Stimulated activated CD8-positive, alpha-beta memory T cell treated with anti-CD3 and anti-CD28 coated beads, Interleukin-7, amount 100 ng/mL, for 48 hours (primary cell): ENCODE measurements around the gene PIERCE2.
"Not testable (repeated sequence)": the region's sequence is repeated elsewhere in the genome, so short reads cannot be mapped to it uniquely, and the experiment has no call there.

Experiments used
- DNase-seq, 2 donors: peaks; one replicate each; pipeline ENCODE4 v3.0.0-alpha.2; 2020; ENCODE audit warnings: low read depth in 1 of 2; ENCODE audit errors: extremely low read depth in 1 of 2

PIERCE2 gene, protein sequence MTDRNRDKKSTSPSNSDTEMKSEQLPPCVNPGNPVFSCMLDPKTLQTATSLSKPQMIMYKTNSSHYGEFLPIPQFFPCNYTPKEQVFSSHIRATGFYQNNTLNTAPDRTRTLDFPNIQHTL

DNA sequence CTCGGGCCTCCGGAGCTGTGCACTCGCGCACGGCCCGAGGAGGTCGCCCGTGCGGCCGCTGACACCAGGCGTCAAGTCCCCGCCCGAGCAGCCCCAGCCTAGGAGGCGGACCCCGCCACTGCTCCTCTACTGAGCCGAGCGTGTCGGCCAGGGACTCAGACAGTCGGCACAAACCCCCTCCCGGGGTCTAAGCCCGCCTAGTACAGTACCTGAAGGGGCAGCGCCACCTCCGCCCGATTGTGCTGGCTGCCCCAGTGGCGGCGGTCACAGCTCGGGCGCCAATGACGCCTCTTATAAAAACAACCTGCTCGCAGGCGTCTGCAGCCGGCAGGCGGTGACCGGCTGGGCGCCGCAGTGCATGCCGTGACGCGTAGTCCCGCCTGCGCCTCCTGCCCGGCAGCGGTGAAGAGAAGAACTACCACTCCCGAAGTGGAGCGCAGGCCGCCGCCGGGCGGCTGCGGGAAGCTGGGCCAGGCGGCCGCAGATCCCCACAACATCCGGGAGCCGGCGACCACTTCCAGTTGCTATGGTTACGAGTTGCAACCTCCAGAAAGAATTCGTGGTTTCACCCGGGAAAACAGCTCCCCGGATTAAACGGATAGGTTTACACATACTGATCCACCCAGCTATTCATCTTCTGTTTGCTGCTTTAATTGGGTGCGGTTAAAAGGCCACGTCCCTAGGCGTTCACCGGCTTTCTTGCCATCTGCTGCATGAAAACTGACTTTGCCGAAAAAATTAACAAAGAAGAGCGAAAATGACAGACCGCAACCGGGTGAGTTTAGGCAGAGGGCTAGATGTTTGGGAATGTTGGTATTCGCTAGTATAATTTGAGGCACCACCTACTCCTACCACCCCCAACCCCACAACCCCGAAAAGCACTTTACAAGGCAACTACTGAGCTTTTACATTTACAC is at the start of gene PIERCE2, which contains the start of gene CCPG1:
Gene PIERCE2 (plus strand): TSS at position 484 of the 917 bp plus-strand sequence. CDS start 274 bp downstream, at position 758.
Gene CCPG1 (minus strand): TSS at position 348 of the 917 bp plus-strand sequence. CDS start 18,935 bp downstream, outside the sequence.
- peak; percentile 82 to 85 for DNase-seq

DNA sequence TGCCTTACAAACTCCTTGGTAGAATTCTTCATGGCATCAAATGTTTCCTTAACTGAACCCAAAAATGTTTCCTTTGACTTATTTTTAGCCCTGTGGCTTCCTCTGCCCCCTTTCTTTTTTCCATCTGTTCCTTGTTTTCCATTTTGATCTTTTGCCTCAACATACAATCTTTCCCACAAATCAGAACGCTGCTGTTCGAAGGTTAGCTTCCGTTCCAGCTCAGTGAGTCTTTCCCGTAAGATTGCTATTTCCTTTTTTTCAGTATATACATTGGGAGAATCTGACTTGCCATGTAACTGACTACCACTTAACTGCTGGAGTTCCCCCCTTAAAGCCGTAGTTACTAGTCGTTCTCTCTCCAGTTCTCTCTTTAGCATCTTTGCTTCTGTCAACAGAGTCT is 48.0 kb upstream of the PIERCE2 start:
- DNase-seq, result no peak

DNA sequence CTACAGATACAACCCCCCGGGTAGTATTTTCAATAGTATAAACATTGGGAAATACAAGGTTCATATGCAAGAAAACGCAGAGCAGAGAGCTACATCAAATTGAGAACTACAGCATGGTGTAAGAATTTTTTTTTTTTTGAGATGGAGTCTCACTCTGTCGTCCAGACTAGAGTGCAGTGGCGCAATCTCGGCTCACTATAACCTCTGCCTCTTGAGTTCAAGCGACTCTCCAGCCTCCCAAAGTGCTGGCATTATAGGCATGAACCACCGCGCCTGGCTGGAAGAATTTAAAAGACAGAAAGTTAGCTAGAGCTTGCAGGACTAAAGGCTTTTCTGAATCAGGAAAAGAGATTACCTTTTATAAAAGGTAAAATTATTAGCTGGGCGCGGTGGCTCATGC is 47.2 kb upstream of the PIERCE2 start:
- DNase-seq, result no peak

DNA sequence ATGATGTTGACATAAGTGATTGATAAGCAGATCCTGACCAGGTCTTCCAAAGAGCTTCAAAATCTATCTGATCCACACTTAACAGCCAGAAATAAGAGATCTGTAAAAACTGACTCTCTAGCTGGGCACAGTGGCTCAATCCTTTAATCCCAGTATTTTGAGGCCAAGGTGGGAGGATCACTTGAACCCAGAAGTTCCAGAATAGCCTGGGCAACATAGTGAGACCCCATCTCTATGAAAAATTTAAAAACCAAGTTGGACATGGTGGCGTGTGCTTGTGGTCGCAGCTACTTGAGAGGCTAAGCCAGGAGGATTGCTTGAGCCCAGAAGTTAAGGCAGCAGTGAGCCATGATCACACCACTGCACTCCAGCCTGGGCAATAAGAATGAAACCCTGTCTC is 45.7 kb upstream of the PIERCE2 start:
- no peak for DNase-seq

DNA sequence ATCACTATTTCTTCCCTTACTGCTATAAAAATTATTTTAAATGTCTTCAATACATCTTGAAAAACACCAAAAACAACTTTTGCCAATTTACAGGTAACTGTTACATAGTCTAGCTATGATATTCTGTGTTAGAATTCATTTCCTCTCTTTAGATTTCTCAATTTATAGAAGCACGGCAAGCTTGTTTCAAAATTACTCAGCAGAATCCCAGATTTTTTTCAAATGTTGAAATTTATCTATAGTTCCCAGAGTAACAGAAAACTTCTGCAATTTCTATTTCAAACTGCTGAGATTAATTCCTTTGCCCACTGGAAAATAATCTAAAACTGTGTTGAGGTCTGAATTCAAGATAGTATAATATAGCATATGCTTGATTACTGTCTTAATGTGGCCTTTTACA is 41.3 kb upstream of the PIERCE2 start:
- no peak for DNase-seq

DNA sequence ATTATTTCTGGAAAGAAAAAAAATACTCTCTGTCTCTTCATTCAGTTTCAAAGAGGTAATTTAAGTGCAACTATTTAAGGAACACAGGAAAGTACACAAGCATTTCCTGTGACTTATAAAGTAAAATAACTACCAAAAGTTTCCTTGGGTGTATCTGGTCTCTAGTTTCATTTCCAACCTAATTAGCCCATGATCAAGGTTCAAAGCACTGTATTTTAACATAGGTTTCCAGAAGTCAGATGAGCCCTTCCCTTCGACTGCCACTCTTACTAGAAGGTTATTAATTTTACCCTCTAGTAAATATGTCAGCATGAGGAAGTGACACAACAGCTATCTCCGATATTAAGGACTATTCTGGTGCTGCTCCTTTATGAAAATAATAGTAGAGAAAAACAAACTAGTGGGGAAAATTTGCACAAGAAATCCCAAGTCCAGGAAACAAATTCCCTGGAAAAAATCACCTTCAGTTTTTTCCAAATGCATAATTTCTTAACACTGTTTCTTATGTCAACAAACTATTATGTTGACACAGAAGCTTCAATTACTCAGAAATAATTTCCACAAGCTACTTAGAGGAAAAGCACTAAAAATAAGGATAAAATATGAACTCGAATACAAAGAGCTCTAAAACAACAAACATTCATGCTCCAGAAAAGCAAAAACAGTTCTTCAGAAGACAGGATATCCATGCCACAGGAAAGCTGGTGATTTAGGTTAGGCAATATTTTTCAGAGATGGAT is 35.4 kb upstream of the PIERCE2 start:
- no peak for DNase-seq

DNA sequence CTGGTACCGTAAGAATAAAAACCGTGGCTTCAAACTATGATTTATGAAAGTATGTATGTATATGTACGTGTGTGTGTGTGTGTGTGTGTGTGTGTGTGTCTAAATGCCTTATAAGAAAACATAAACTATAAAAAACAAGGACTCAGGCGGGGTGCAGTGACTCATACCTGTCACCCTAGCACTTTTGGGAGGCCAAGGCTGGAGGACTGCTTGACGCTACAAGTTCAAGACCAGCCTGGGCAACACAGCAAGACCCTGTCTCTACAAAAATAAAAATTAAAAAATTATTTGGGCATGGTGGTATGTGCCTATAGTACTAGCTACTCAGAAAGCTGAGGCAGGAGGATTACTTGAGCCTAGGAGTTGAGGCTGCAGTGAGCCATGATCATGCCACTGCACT is 29.2 kb upstream of the PIERCE2 start:
- DNase-seq, result no peak

DNA sequence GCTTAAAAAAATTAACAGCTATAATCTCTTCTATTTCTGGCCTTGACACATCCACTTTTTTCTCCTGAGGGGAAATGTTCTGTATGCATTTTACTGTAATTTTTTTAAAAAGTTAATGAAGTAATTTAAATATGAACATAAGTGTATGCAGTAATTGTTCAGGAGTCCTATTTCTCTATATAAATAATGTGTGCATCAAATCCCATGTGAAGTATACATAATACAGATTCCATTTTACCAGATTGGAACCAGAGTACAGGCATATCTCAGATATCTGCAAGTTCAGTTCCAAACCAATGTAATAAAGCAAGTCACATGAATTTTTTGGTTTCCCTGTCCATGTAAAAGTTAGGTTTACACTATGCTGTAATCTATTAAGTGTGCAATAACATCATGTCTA is 26.7 kb upstream of the PIERCE2 start:
- no peak for DNase-seq

DNA sequence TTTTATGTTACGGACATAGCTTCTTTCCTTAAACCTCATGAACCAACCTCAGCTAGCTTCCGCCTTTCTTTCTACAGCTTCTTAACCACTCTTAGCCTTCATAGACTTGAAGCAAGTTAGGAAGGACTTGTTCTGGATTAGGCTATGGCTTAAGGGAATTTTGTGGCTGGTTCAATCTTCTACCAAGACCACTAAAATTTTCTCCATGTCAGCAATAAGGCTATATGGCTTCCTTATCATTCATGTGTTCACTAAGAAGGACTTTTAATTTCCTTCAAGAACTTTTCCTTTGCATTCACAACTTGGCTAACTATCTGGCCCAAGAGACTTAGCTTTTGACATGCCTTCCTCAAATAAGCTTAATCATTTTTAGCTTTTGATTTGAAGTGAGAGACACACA is 24.6 kb upstream of the PIERCE2 start:
- no peak for DNase-seq

DNA sequence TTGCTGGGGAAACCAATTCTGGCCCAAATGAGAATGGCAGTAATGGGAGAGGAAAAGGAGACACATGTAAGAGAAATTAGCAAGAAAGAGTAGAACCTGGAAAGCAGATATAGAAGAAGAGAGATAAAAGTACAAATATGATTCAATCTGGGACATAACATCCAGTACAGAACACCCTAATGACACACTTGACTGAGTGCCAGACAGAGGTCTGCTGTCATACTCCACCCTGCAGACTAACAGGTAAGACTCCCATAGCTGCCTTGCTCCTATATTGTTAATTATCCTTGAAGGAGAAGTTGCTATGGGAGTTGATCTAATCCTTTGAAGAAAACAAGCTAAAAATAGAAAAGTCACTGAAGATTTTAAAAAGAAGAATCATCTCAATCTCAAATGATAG is 21.3 kb upstream of the PIERCE2 start:
- no peak for DNase-seq

DNA sequence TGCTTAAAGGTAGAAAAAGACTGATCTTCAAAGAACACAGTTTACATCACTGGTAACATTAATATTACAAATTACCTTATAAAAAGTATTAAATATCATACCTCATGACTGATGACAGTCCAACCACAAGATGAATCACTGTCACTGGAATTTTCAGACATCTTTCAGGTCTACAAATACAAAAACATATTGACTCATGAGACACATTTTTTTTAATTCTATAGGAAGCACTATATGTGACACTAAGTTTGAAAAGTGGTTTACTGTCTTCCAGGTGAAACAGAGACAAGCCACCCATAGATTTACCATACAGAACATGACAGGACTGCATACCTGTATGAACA is 19.1 kb upstream of the PIERCE2 start:
- no peak for DNase-seq

DNA sequence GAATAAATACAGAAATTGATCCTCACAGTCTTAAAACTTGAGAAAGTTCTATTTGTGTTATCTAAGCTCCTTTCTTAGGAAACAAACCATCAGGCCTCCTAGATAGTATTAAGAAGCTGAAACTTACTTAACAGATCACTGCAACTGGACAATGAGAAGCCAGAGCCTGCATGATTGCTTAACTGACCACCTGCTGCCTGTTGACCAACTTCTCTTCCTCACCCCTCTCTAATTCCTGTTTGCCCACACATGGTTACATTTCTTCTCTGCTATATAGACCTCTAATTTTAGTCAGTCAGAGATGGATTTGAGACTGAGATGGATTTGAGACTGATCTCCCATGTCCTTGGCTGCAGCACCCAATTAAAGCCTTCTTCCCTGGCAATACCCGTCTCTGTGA is 13.6 kb upstream of the PIERCE2 start:
- DNase-seq, result no peak

DNA sequence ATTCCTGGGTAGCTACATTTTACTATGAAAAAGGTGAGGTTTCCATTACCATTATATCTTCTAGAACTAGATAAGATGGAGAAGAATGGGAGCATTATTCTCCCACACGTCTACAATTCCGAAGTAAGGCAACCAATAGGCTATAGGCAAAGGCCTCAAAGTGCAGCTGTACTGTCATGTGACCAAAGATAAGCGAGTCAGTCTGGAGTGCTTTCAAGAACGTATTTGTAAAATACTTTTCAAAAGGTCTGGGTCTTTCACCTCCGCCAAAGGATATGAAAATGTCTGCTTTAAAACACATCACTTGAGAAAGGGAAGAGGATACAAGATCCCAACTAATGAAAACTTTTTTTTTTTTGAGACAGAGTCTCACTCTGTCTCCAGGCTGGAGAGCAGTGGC is 10.1 kb upstream of the PIERCE2 start:
- no peak for DNase-seq

DNA sequence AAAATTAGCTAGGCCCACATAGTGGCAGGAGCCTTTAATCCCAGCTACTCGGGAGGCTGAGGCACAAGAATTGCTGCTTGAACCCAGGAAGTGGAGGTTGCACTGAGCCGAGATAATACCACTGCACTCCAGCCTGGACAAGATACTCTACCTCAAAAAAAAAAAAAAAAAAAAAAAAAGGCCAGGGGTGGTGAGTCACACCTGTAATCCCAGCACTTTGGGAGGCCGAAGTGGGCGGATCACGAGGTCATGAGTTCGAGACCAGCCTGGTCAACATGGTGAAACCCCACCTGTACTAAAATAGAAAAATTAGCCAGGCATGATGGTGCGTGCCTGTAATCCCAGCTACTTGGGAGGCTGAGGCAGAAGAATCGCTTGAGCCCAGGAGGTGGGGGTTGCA is 8.2 kb upstream of the PIERCE2 start:
- not testable (repeated sequence) for DNase-seq

DNA sequence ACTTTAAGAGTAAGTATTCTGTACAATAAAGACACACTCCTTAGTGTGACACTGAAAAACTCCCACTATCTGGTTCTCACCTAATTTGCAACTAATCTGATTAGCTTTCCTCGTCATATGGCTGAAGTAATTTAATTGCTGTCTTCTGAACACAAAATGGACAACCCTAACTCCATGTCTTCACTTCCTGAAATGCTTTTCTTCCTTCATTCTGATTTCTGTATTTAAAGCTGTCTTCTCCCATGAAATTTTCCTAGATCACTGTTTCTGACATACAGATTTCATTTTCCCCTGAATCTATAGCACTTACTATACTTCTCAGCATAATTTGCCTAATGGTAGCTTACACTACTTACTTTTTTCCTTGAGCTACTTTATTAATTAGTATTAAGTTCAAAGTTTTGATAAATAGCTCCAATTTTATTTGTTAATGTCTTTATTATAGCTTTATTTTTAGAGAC is 6.5 kb upstream of the PIERCE2 start:
- DNase-seq, result no peak

DNA sequence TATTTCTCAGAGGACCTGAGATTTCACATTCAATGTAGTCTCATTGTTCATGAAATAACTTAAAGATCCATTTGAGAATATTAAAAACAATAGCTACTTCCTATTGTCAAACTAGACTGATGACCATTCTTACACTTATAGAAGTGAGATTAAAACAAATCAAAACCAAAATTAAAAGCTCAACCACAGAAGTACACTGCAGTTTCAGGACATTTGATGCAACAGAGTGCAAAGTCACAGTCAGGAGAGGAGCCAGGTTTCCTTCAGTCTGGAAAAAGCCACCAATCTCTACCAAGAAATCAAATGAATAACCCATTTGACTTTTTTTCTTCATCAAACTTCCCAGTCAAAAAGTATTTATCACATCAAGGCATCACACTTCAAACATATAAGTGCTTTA is 5.6 kb upstream of the PIERCE2 start:
- no peak for DNase-seq

DNA sequence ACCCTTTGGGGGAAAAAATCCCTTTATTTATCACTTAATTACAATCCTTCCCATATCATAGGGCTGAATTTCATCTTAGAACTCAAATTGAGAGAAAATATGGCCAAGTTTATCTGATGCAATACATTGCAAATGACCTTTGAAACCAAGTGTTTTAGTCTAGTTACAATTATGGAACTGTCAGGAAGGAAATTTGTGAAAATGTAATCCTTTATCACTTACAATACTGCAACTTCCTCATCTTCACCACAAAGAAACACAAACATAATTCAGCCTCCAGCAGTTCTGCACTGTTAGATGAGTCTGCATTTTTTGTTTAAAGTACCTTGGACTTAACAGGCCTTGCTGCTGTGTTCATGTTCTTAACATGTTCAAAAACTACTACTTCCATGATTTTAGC is 4.8 kb upstream of the PIERCE2 start:
- DNase-seq, result no peak

DNA sequence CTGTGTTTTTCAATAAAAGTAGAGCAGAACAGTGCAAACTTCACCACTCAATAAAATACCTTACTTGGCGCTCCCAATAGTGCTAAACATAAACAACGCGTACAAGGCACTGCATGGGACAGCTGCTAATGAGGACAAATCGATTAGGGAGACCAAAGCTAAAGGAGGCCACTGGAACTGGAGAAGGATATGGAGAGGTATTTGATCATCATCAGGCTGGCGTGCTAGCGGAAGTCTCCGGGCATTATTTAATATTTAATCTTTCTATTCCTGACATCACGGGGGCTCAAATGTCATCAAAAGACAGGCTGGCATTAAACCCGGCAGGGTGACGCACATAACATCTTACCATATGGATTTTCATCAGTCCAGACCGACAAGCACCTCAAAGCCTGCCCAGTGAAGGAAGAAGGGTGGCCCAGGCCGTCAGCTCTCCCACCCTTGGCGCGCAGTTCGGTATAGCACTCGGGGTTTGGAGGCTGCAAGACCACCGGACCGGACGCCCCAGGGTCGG is 740 bp upstream of the PIERCE2 start:
- DNase-seq, result no peak

DNA sequence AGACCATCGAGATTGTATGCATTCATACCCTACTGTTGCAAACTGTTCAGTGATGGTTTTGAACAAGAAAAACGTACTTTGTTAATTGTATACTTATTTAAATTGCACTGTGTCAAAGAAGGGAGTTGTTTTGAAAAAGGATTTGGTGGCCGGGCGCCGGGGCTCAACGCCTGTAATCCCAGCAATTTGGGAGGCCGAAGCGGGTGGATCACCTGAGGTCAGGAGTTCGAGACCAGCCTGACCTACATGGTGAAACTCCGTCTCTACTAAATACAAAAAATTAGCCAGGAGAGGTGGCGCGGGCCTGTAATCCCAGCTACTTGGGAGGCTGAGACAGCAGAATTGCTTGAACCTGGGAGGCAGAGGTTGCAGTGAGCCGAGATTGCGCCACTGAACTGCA is 681 bp downstream of the PIERCE2 start:
- DNase-seq, result not testable (repeated sequence)

DNA sequence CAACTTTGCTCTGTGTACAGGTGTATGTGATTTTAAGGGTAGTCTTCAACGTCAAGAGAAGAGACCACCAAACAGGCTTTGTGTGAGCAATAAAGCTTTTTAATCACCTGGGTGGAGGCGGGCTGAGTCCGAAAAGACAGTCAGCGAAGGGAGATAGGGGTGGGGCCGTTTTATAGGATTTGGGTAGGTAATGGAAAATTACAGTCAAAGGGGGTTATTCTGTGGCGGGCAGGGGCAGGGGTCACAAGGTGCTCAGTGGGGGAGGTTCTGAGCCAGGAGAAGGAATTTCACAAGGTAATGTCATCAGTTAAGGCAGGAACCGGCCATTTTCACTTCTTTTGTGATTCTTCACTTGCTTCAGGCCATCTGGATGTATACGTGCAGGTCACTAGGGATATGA is 9.4 kb downstream of the PIERCE2 start:
- not testable (repeated sequence) for DNase-seq

DNA sequence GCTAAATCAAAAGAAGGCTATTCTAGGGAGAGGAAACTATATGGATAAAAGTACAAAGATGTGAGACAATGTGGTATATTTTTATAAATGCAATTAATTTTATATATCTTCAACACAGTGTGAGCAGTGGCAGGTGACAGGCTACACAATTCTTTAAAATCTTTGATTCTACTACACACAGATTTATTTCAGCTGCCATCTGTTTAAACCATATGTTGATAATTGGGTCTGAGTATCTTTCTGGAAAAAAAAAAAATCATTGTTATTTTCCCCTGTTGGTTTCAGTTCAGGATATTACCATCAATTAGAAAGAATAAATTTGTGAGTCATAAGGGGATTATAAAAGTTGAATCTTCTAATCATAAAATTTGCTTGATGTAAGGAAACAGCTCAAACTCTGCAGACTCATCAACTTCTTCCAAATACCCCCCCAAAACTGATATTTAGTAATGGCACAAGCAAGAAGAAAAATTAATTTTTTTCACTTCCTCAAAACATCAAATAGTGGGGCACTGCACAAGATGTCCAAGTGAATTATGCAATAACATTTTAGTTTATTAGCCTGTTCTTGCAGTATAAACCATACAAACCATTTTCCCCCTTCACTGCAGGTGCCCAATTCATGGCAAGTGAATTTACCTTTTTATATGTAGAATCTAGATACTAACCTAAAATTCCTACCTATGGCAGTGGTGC is 12.0 kb downstream of the PIERCE2 start:
- no peak for DNase-seq
